Karpas-422 (cell line): ENCODE results near the gene HYAL2. TPM values are rescaled to one million over a fixed set of nuclear protein-coding genes. Genes with fewer than 3 reads are reported as not detected.

Source experiments
- DNase-seq: peaks from one replicate; pipeline ENCODE4 v3.0.0-alpha.2; 2015
- H2AFZ ChIP-seq: fragments of 200-600 bp; sonication (generic); 2 replicates; pipeline ENCODE4 v1.6.1; 2014; ENCODE audit warnings: antibody characterized with exemption, low read length, mixed read lengths
- H3K27ac ChIP-seq: fragments of 200-600 bp; sonication (generic); 2 replicates; pipeline ENCODE4 v1.5.1; 2014; ENCODE audit warnings: mild to moderate bottlenecking, low read length, moderate library complexity
- H3K27me3 ChIP-seq: fragments of 200-600 bp; sonication (generic); 2 replicates; pipeline ENCODE4 v1.6.1; 2014; ENCODE audit warnings: low read length, mixed read lengths
- H3K36me3 ChIP-seq: fragments of 200-600 bp; sonication (generic); 2 replicates; pipeline ENCODE4 v1.6.1; 2014; ENCODE audit warnings: low read length, mixed read lengths; ENCODE audit not compliant: insufficient read depth
- H3K4me1 ChIP-seq: fragments of 200-600 bp; sonication (generic); 2 replicates; pipeline ENCODE4 v1.6.1; 2014; ENCODE audit warnings: mild to moderate bottlenecking, low read length, mixed read lengths
- H3K4me2 ChIP-seq: fragments of 200-600 bp; sonication (generic); 2 replicates; pipeline ENCODE4 v1.6.1; 2014; ENCODE audit warnings: low read length, low read depth, mild to moderate bottlenecking; ENCODE audit not compliant: poor library complexity, severe bottlenecking
- H3K4me3 ChIP-seq: fragments of 200-600 bp; sonication (generic); 2 replicates; pipeline ENCODE4 v1.5.1; 2014; ENCODE audit warnings: mild to moderate bottlenecking, antibody characterized with exemption, low read length, mixed read lengths
- H3K79me2 ChIP-seq: fragments of 200-600 bp; sonication (generic); 2 replicates; pipeline ENCODE4 v1.6.1; 2014; ENCODE audit warnings: mild to moderate bottlenecking, low read length, mixed read lengths
- H3K9ac ChIP-seq: fragments of 200-600 bp; sonication (generic); 2 replicates; pipeline ENCODE4 v1.6.0; 2014; ENCODE audit warnings: low read length
- H3K9me2 ChIP-seq: fragments of 200-600 bp; sonication (generic), shearing (Covaris generic); replicated peaks from 2 replicates; pipeline ENCODE4 v1.6.0; 2014; ENCODE audit warnings: mild to moderate bottlenecking, low read length, moderate library complexity; ENCODE audit not compliant: insufficient read depth
- H3K9me3 ChIP-seq: fragments of 300-700, 200-600 bp; sonication (generic); 2 replicates; pipeline ENCODE4 v1.6.1; 2014; ENCODE audit warnings: low read length, mixed read lengths
- H4K20me1 ChIP-seq: fragments of 200-600 bp; sonication (generic); 2 replicates; pipeline ENCODE4 v1.6.1; 2014; ENCODE audit warnings: mild to moderate bottlenecking, antibody characterized with exemption, low read length, low read depth; ENCODE audit not compliant: insufficient read depth
- total RNA-seq: library from RNA; depleted of rRNA; stranded (reverse); fragments of >200 nt; shearing (Covaris generic); gene quantifications from 2 replicates; pipeline ENCODE4 v1.2.3, GENCODE V29; 2014; ENCODE audit warnings: low replicate concordance

Gene HYAL2
- total RNA-seq, 1 experiment from 2014 or later = 12.8 TPM

- H3K4me1 ChIP-seq = peaks cover 41% of the 10 kb centered on the region
- no peak overlapping the region for H3K27ac ChIP-seq
- no peaks in the 10 kb centered on the region; the same call in 1 of the 2 replicates for H4K20me1 ChIP-seq
- peak overlapping the region; percentile 83 for H3K4me3 ChIP-seq
- H3K9me2 ChIP-seq = no peaks in the 10 kb centered on the region
- no peaks in the 10 kb centered on the region for H3K9me3 ChIP-seq
- 0 out of 2 replicates have a peak, but pooled peaks cover 5% of the 10 kb centered on the region for H3K36me3 ChIP-seq
- H3K27me3 ChIP-seq = no peaks in the 10 kb centered on the region
- no peak for DNase-seq
- peak overlapping the region; percentile 59 for H3K9ac ChIP-seq
- H2AFZ ChIP-seq = peak overlapping the region; percentile 76
- H3K79me2 ChIP-seq = peaks cover 42% of the 10 kb centered on the region
- H3K4me2 ChIP-seq = peak overlapping the region; percentile 70
These were observed 37.2 kb upstream of the HYAL2 start for GRCh38 chr3:50359760-50360110.

- peaks cover 42% of the 10 kb centered on the region for H3K79me2 ChIP-seq
- peaks cover 41% of the 10 kb centered on the region for H3K4me1 ChIP-seq
- H3K4me3 ChIP-seq = peak within 1 kb of the TSS; percentile 83
- peaks cover 6% of the 10 kb centered on the region; the same call in 1 of the 2 replicates for H3K36me3 ChIP-seq
- H3K27me3 ChIP-seq = no peaks in the 10 kb centered on the region
- peak; percentile 99 for DNase-seq
- H4K20me1 ChIP-seq = no peaks in the 10 kb centered on the region; the same call in 1 of the 2 replicates
- H2AFZ ChIP-seq = peak within 1 kb of the TSS; percentile 76
- H3K4me2 ChIP-seq = peak within 1 kb of the TSS; percentile 70
- H3K9me3 ChIP-seq = no peaks in the 10 kb centered on the region
- H3K27ac ChIP-seq = no peak within 1 kb of the TSS
- H3K9me2 ChIP-seq = no peaks in the 10 kb centered on the region
- H3K9ac ChIP-seq = peak within 1 kb of the TSS; percentile 93
These were observed 36.6 kb upstream of the HYAL2 start, which contains the start of gene TMEM115 for GRCh38 chr3:50358911-50359759. TSS of gene TMEM115 (minus strand) at chr3:50359521. CDS start at chr3:50359063, 458 bp downstream.

GRCh38 chr3:50358355-50358910 is 35.9 kb upstream of the HYAL2 start:
- Histone ChIP-seq H3K9me2 (no peaks in the 10 kb centered on the region), H3K4me1 (peaks cover 41% of the 10 kb centered on the region), H3K9me3 (no peaks in the 10 kb centered on the region), H2AFZ (no peak overlapping the region), H3K36me3 (peaks cover 8% of the 10 kb centered on the region; the same call in 1 of the 2 replicates), H3K4me2 (peak overlapping the region; percentile 70), H3K27ac (no peak overlapping the region), H3K4me3 (peak overlapping the region; percentile 83), H3K9ac (peak overlapping the region; percentile 93), H4K20me1 (no peaks in the 10 kb centered on the region; the same call in 1 of the 2 replicates), H3K79me2 (peaks cover 42% of the 10 kb centered on the region), H3K27me3 (no peaks in the 10 kb centered on the region)
- no peak for DNase-seq

GRCh38 chr3:50357481-50357880 is 34.9 kb upstream of the HYAL2 start:
- H3K27ac ChIP-seq = no peak overlapping the region
- peaks cover 41% of the 10 kb centered on the region for H3K4me1 ChIP-seq
- peaks cover 8% of the 10 kb centered on the region; the same call in 1 of the 2 replicates for H3K36me3 ChIP-seq

DNA sequence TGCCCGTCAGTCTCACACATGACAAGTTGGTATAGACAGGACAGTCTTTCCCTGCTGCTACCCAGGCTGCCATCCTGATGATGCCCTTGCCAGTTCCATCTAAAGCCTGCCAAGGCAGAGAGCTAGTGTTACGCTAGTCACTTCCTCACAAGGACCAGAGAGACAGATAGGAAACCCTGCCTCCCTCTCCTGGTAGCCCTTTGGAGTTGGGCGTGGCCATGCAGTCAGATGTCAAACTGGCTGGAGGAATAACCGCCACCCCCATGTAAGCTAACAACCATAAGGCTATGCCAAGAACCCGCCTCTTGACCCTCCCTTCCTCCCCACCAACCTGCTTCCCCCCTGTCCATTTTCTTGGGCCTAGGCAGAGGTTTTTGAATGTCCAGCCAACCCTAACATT is 34.0 kb upstream of the HYAL2 start:
- Histone ChIP-seq H3K9ac (peak overlapping the region; percentile 93), H3K9me3 (no peaks in the 10 kb centered on the region), H3K36me3 (peaks cover 8% of the 10 kb centered on the region; the same call in 1 of the 2 replicates)

More at GRCh38 chr3:50357481-50357880, 34.9 kb upstream of the HYAL2 start:
- no peaks in the 10 kb centered on the region; the same call in 1 of the 2 replicates for H4K20me1 ChIP-seq
- DNase-seq = no peak
- no peak overlapping the region for H2AFZ ChIP-seq
- peaks cover 42% of the 10 kb centered on the region for H3K79me2 ChIP-seq
- peak overlapping the region; percentile 93 for H3K9ac ChIP-seq
- no peaks in the 10 kb centered on the region for H3K9me3 ChIP-seq
- H3K27me3 ChIP-seq = no peaks in the 10 kb centered on the region
- peak overlapping the region; percentile 70 for H3K4me2 ChIP-seq
- H3K4me3 ChIP-seq = peak overlapping the region; percentile 83
- no peaks in the 10 kb centered on the region for H3K9me2 ChIP-seq

DNA sequence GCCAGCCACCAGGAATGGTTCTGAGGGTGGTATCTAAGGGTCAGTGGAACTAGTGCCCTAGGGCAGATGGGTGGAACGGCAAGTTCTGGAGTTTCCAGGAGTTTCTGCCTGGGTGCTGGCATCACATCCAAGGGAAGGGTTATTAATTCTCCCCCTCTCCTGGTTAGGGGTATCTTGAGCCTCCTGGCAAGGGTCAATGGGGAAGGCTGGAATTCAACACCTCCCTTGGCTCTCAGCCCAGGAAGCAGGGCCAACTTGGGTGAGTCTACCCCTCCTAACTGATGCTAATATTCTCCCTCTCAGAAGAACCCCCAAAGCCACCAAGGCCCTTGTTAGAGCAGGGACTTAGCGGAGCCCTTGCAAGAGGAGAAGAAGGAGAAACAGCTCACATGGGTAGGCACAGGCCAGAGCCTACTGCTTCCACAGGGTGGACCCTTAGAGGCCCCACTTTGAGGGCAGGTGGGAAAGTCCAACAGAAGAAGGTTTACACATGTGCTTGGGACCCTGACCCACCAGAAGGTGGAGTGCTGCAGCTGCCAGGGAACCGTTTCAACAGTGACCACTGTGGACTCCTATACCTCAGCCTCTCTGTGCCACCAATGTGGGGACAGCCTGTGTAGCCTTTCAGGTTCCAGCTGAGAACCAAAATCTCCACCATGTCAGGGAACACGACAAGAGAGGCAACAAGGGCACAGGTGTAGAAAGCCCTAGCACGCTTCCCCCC is 33.4 kb upstream of the HYAL2 start:
- DNase-seq = no peak
- peak overlapping the region; percentile 14; the same call in 1 of the 2 replicates for H3K4me3 ChIP-seq
- no peaks in the 10 kb centered on the region; the same call in 1 of the 2 replicates for H4K20me1 ChIP-seq
- peak overlapping the region; percentile 70 for H3K4me2 ChIP-seq
- H3K9me2 ChIP-seq = no peaks in the 10 kb centered on the region
- H3K79me2 ChIP-seq = peaks cover 51% of the 10 kb centered on the region
- H3K9me3 ChIP-seq = no peaks in the 10 kb centered on the region
- no peaks in the 10 kb centered on the region for H3K27me3 ChIP-seq
- peaks cover 51% of the 10 kb centered on the region for H3K4me1 ChIP-seq
- peak overlapping the region; percentile 43 for H3K9ac ChIP-seq
- H3K36me3 ChIP-seq = peaks cover 8% of the 10 kb centered on the region; the same call in 1 of the 2 replicates
- H2AFZ ChIP-seq = no peak overlapping the region
- no peak overlapping the region for H3K27ac ChIP-seq

More for the DNA sequence above, 34.0 kb upstream of the HYAL2 start:
- no peak overlapping the region for H3K27ac ChIP-seq
- H3K79me2 ChIP-seq = peaks cover 46% of the 10 kb centered on the region
- no peak for DNase-seq
- H3K4me3 ChIP-seq = peak overlapping the region; percentile 83; the same call in 1 of the 2 replicates
- H4K20me1 ChIP-seq = no peaks in the 10 kb centered on the region; the same call in 1 of the 2 replicates
- H2AFZ ChIP-seq = no peak overlapping the region
- H3K4me1 ChIP-seq = peaks cover 46% of the 10 kb centered on the region
- H3K9me2 ChIP-seq = no peaks in the 10 kb centered on the region
- peak overlapping the region; percentile 70 for H3K4me2 ChIP-seq
- no peaks in the 10 kb centered on the region for H3K27me3 ChIP-seq

GRCh38 chr3:50354850-50355249 is 32.3 kb upstream of the HYAL2 start:
- Histone ChIP-seq H3K79me2 (peaks cover 57% of the 10 kb centered on the region), H3K9me3 (no peaks in the 10 kb centered on the region), H3K4me1 (peaks cover 54% of the 10 kb centered on the region), H3K36me3 (peaks cover 8% of the 10 kb centered on the region; the same call in 1 of the 2 replicates), H3K27ac (no peak overlapping the region), H3K27me3 (no peaks in the 10 kb centered on the region), H2AFZ (no peak overlapping the region), H3K4me2 (no peak overlapping the region), H3K9me2 (no peaks in the 10 kb centered on the region), H3K9ac (no peak overlapping the region), H4K20me1 (no peaks in the 10 kb centered on the region; the same call in 1 of the 2 replicates), H3K4me3 (no peak overlapping the region)
- DNase-seq = no peak
